NCI-H526 (cell line): ENCODE measurements around the gene SEC22B.
"Not testable (repeated sequence)": the region's sequence is repeated elsewhere in the genome, so short reads cannot be mapped to it uniquely, and the experiment has no call there.

Source experiments
- DNase-seq, 2 experiments: peaks; one replicate each; lab custom pipeline; 2025; lab: John Stamatoyannopoulos, UW

SEC22B gene

GRCh38 chr1:120144626-120145025 lies 31.7 kb downstream of the SEC22B start:
- DNase-seq: not testable (repeated sequence)

DNA sequence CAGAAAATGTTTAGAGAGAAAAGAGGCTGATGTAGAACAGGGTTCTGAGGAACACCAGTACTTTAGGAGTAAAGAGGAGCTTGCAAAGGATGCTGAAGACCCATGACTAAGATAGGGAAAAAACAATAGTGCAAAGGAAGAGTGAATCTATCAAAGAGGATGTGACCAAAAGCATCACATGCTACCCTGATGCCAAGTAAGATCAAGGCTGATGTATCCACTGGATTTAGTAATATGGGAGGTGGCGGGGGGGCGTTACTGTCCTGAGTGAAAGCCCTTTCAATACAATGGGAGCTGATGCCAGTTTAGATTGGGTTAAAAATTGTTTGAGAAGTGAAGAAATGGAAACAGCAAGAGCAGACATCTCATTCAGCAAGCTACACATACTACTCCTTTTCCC lies 32.2 kb downstream of the SEC22B start:
- not testable (repeated sequence) for DNase-seq

DNA sequence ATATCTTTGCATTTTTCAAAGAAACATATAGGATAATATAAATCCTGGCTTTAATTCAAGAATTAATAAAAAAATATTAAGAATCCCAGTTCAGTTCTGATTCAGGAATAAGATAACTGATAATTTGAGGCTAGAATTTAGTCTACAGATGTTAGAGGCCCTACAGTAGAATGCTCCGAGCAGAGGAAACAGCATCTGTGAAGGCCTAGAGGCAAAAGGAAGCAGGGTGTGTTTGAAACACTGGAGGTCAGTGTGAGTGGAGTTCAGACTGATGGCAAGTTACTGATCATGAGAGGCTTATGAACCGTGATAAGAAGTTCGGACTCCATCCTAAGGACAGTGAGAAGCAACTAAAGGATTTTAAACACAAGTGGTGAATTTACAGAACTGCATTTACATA lies 33.0 kb downstream of the SEC22B start:
- DNase-seq: not testable (repeated sequence)

DNA sequence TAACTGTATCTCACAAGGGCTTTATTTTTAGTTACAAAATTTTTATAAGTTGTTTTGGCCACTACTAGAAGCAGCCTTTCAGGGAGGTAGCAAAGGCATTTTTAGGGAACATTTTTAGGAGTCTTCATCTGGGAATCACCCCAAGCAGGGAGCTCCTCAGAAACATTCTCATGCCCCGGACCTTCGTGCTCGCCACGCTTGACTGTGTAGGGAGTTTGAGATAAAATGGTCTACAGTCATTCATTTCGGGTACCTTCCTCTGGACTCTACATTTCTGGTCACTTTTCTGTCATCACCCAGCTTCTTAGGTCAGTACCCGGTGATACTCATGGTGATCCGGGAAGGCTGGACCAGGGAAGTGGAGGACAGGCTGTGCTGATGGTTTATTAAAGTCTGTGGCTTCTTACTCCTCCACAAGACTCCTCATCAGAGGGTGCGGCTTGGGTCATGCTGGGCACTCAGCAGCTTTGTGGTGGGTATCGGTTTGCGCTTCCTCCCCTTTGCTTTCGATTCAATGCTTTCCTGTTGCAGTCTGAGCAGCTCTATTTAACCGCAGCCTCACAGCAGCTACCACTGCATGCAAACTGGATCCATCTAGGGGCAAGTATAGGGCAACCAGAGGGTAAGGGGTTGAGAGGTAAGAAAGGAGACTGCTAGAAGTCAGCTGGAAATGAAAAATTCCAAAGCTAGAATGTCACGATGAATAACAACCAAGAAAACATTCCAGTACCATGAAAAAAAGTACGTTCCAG lies 33.6 kb downstream of the SEC22B start:
- not testable (repeated sequence) for DNase-seq

DNA sequence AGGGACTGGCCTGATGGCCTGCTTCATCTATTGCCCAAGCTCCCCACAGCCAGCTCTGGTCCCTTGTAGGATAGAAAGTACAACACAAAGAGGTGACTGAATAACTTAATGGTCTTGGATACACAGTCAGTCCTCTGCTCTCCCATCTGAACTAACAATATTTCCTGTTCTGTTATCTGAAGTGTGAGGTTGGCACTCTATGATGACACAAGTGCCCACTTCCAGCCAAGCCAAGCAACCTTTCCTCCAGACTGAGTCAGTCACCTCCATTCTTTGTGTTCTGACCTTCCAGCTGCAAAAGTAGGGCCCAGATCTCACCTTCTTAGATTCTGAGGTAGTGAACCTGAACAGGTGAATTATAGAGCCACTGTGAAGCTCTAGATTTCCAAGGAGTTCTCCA lies 34.5 kb downstream of the SEC22B start:
- DNase-seq: not testable (repeated sequence)

DNA sequence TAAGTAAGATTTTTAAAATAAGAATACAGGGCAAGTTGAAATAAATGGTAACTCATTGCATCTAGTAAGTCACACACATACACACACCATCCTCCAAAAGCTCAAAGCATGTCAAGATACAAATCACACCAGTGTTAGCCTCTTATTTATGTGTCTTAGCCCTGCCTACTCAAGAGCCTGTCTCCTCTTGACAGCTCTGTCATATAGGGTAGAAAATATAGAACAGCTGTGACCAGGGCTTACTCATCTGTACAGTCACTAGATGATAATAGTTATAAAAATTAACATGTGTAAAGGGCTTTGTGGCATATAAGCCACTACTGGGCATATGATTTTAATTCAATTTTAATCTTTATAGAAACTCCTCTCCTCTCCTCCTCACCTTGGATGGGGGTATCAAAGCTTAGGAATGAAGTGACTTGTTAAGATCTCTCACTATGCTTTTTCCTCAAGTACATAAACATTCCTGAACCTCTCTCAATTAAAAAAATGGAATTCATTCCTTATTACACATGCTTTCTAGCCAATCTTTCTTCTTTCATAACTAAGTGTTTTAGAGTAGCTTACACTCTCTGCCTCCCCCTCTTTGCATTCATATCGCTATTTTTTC lies 35.6 kb downstream of the SEC22B start:
- DNase-seq: not testable (repeated sequence)

- not testable (repeated sequence) for DNase-seq
These were observed 40.2 kb downstream of the SEC22B start for GRCh38 chr1:120136086-120136485.

- DNase-seq: not testable (repeated sequence)
These were observed 42.4 kb downstream of the SEC22B start for GRCh38 chr1:120133928-120134325.

DNA sequence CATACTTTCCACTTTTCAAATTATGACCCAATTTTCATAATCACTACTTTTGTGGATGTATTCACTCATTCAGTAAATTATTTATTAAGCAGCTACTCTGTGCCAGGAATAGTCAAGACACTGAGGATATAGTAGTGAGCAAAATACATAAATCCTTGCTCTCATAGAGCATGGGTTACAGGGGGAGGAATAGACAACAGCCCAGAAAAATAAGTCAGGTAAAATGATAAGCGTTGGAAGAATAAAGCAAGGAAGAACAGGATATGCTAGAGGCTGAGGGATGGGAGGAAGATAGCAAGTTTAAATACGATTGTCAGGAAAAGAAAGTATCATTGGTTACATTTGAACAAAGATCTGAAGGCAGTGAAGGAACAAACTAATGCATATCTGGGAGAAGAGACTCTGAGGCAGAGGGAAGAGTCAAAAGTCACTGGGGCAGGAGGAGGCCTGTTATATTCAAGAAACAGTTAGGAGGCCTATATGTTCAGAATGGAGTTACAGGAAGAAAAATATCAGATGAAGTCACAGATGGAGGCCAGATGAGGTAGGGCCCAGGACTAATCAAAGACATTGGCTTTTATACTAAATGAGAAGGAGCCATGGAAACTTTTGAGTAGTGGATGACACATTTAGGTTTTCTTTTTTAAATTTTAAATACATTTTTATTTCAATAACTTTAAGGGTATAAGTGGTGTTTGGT lies 42.9 kb downstream of the SEC22B start:
- DNase-seq: no peak

DNA sequence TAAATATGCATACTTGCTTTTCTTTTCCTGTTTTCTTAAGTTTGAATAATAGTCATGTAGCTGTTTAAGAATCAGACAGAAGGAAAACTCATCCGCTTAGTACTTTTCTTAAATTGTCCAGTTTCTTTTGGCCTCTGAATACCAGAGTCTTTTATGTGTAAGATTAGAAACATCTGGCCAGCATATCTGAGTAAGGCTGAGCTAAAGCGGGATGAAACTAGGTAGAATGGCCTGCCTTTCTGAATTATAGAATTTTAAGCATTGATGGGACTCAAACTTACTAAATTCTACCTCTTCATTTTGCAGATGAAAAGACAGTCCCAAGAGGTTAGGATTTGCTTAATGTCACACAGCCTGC lies 43.9 kb downstream of the SEC22B start:
- DNase-seq: not testable (repeated sequence)

DNA sequence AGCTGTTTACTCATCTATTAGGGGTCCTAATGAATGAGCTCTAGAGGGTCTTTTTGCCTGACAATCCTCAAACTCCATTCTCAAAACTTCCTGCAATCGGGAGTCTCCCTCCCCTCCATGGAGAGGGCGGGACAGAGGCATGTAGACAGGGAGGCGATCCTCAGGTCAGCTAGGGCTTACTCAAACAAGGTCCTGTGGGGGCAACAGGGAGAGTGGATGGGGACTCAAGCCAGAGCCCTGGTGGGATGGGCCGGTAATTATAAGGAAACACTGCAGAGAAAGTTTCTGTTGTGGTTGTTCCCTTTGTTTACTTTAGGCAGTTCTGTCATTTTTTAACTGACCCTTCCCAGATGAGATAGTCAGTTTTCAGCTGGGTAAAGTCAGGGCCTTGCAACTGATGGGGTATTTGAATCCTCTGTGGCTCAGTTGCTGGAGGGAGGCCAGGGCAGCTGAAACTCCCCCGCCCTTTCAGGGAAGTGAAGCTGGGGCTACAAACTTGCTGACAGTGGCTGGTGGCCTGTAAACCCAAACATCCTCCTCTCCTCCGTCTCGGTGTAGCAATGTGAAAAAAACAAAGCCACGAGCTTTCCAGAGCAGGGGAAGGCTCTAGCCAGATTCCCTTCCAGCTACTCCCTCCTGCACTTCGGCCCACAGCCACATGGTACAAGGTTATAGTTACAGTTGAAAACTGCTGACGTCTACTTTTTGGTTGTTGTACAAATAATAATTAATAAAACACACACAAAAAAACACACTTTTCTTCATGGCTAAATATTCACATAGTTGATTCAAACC lies 44.5 kb downstream of the SEC22B start:
- DNase-seq: not testable (repeated sequence)

DNA sequence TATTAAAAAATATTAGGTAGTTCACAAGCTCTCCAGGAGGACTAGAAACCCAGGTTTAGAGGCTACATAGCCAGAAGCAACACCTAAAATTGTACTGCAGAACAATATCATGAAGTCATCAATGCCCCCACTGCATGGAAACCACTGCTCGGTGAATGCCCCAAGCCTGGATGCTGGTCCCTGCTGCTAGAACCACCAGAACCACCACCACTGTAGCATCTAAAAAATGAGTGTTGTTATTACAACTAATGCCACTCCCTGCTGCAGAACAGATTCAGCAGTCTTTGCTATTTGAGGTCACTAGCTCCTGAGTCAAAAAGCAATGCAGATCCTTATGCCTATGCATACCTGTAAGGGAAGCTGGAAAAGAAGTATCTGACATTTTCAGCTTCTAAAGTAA lies 48.4 kb downstream of the SEC22B start:
- not testable (repeated sequence) for DNase-seq

DNA sequence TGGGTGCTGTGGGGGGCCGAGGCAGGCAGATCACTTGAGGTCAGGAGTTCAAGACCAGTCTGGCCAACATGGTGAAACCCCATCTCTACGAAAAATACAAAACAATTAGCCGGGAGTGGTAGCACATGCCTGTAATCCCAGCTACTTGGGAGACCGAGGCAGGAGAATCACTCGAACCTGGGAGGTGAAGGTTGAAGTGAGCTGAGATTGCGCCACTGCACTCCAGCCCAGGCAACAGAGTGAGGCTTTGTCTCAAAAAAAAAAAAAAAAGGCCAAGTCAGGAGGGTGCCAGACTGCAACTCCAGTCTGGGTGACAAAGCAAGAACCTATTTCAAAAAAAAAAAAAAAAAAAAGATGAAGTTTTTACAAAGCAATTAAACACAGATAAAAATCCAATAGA lies 50.1 kb downstream of the SEC22B start:
- DNase-seq: not testable (repeated sequence)

- DNase-seq: not testable (repeated sequence)
These were observed 51.7 kb downstream of the SEC22B start for GRCh38 chr1:120124628-120125027.

GRCh38 chr1:120123813-120124510 lies 52.4 kb downstream of the SEC22B start:
- not testable (repeated sequence) for DNase-seq

DNA sequence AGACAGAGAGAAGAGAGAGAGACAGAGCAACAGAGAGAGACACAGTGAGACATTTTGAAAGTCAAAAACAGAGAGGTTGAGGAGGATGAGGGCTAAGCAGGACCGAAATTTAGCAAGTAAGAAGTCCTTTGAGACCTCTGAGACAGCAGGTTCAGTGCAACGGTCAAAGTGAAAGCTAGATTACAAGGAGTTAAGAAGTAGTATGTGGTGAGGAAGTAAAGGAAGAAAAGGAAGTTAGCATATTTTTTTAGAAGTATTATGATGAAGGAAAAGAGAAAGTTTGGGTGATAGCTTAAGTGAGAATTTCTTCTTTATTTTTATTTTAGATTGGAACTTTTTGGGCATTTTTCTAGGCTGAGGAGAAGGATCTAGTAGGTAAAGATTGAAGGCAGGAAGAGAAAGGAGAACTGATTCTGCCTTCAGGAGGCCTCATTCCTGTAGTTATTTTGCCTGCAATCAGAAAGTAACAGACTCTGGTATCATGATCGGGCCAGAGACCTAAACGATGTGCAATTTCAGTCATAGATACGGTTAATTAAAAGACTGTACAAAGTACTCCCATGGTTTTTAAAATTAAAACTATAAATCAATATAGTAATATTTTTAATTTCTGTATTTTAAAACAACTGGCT lies 53.9 kb downstream of the SEC22B start:
- not testable (repeated sequence) for DNase-seq

DNA sequence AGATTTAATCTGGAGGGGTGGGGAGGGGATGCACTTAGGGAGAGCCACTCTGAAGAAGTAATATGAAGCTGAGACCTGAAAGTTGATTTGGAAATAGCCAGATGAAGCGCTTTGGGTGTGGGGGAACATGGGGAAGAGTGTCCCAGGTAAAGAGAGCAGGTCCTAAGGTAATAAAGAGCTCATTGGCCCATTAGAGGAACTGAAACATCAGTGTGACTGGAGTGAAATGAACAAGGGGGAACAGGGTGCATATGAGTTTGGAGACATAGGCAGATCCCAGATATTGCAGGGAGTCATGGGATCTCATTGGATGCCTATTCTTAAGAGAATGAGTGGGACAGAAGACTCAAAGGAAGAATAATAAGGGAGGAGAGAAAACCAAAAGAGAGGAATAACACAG lies 54.5 kb downstream of the SEC22B start:
- DNase-seq: not testable (repeated sequence)

GRCh38 chr1:120120525-120120924 lies 55.8 kb downstream of the SEC22B start:
- not testable (repeated sequence) for DNase-seq

- DNase-seq: not testable (repeated sequence)
These were observed 58.7 kb downstream of the SEC22B start for GRCh38 chr1:120117371-120118177.

GRCh38 chr1:120116094-120116493 lies 60.2 kb downstream of the SEC22B start:
- DNase-seq: not testable (repeated sequence)
